PC-3 (cell line): ENCODE measurements around the gene USP4.

Experiments used
- EZH2phosphoT487 ChIP-seq: fragments of 300-600 bp; sonication (generic); IDR thresholded peaks from 2 replicates; pipeline ENCODE4 v1.6.1; 2018; ENCODE audit warnings: mild to moderate bottlenecking, antibody characterized with exemption, low read length, borderline replicate concordance
- TF ChIP-seq, protein P1 (sequence below): fragments of 300-600 bp; sonication (generic); conservative IDR thresholded peaks from 2 replicates; pipeline ENCODE4 v1.5.1; 2017; ENCODE audit warnings: antibody characterized with exemption, low read depth, mild to moderate bottlenecking, low read length

DNA sequence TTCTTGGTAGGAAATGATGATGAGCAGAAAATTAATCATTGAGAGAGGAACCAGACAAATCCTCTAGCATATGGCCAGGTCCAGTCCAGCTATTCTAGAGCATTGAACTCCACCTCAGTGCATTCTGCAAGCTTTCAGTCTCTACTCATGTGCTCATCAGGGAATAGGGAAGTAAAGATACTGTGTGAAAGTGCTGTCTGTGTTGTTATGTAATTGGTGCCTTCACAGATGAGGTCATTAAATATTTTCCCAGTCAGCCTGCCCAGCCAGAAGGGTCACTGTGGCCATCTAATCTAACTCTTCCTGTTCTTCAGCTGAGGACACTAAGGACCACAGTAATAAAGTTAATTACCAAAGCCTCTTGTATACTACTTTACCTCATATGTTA is 91.0 kb downstream of the USP4 start:
- TF ChIP-seq, protein P1, sequence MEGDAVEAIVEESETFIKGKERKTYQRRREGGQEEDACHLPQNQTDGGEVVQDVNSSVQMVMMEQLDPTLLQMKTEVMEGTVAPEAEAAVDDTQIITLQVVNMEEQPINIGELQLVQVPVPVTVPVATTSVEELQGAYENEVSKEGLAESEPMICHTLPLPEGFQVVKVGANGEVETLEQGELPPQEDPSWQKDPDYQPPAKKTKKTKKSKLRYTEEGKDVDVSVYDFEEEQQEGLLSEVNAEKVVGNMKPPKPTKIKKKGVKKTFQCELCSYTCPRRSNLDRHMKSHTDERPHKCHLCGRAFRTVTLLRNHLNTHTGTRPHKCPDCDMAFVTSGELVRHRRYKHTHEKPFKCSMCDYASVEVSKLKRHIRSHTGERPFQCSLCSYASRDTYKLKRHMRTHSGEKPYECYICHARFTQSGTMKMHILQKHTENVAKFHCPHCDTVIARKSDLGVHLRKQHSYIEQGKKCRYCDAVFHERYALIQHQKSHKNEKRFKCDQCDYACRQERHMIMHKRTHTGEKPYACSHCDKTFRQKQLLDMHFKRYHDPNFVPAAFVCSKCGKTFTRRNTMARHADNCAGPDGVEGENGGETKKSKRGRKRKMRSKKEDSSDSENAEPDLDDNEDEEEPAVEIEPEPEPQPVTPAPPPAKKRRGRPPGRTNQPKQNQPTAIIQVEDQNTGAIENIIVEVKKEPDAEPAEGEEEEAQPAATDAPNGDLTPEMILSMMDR = no peak
- no peak for TF ChIP-seq EZH2phosphoT487
